GM19328 (cell line): ENCODE results near the gene VGF.
"Not testable (repeated sequence)": the region's sequence is repeated elsewhere in the genome, so short reads cannot be mapped to it uniquely, and the experiment has no call there.

ENCODE experiments used
- ATAC-seq: cut with Tn5 transposase; IDR thresholded peaks from one replicate; pipeline ENCODE4 v1.9.1; 2021; ENCODE audit warnings: mild to moderate bottlenecking, moderate library complexity; ENCODE audit not compliant: unreplicated experiment

Gene VGF

GRCh38 chr7:101140339-101140699 is 25.1 kb downstream of the VGF start:
- ATAC-seq = no peak

GRCh38 chr7:101138213-101138870 is 27.0 kb downstream of the VGF start:
- ATAC-seq = no peak

- ATAC-seq = no peak
Observed at GRCh38 chr7:101137651-101138212, 27.6 kb downstream of the VGF start.

GRCh38 chr7:101134399-101134980 is 30.9 kb downstream of the VGF start:
- ATAC-seq = no peak

DNA sequence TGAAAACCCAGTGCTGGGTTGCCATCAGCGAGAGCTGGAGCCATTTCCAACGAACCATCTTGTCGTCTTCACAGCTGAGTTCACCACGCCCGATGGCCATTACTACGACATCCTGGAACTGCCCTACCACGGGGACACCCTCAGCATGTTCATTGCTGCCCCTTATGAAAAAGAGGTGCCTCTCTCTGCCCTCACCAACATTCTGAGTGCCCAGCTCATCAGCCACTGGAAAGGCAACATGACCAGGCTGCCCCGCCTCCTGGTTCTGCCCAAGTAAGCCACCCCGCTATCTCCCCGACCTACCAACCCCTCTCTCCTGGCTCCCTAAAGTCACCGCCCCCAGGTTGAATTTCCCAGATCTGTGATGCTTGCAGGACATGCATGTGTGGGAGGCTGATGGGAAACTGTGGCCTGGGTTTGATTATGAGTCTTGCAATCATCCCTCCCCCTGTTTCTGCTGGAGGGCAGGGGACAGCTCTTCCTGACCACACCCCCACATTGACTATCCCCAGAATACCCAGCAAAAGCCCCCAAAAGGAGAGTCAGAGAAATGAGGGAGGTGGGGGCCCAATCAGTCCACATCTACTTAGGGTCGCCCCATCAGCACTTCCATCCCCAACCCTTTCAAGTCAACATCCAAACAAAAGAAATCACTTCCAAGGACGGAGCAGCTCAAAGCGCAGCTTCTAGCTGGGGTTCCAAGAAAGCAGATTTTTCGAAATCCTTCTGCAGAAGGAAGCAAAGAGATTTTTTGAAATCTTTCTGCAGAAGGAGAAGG is 31.6 kb downstream of the VGF start:
- no peak for ATAC-seq

GRCh38 chr7:101132626-101133600 is 32.5 kb downstream of the VGF start:
- ATAC-seq = not testable (repeated sequence)

DNA sequence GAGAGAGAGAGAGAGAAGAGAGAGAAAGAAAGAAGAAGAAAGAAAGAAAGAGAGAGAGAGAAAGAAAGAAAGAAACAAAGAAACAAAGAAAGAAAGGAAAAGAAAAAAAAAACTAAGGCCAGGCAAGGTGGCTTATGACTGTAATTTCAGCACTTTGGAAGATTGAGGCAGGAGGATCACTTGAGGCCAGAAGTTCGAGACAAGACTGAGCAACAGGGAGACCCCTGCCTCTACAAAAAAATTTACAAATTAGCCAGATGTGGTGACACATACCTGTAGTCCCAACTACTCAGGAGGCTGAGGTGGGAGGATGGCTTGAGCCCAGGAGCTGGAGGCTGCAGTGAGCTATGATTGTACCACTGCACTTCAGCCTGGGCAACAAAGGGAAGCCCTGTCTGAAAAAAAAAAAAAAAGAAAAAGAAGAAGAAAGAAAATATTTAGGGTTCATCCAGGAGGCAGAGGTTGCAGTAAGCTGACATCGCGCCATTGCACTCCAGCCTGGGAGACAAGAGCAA is 35.7 kb downstream of the VGF start:
- no peak for ATAC-seq

- ATAC-seq = no peak
Observed at GRCh38 chr7:101128040-101128834, 37.1 kb downstream of the VGF start.

GRCh38 chr7:101127460-101128039 is 37.8 kb downstream of the VGF start:
- no peak for ATAC-seq

DNA sequence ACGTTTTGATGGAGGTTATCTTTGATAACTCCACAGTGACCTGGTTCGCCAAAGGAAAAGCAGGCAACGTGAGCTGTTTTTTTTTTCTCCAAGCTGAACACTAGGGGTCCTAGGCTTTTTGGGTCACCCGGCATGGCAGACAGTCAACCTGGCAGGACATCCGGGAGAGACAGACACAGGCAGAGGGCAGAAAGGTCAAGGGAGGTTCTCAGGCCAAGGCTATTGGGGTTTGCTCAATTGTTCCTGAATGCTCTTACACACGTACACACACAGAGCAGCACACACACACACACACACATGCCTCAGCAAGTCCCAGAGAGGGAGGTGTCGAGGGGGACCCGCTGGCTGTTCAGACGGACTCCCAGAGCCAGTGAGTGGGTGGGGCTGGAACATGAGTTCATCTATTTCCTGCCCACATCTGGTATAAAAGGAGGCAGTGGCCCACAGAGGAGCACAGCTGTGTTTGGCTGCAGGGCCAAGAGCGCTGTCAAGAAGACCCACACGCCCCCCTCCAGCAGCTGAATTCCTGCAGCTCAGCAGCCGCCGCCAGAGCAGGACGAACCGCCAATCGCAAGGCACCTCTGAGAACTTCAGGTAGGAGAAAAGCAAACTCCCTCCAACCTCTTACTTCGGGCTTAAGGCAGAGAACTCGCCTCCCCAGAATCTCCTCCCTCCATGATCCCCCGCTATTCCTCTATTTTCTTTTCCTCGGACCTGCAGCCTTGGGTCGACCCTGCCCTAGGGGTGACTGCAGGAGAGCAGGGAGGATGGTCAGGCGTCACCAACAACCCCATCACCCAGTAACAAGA is 38.5 kb downstream of the VGF start, which contains the start of gene SERPINE1:
Gene SERPINE1, plus strand, starts transcription at position 454 of the 809 bp plus-strand sequence. CDS start 1,290 bp downstream, outside the sequence.
- no peak for ATAC-seq

GRCh38 chr7:101125989-101126650 is 39.2 kb downstream of the VGF start:
- ATAC-seq = no peak

GRCh38 chr7:101124376-101125056 is 40.9 kb downstream of the VGF start:
- ATAC-seq = no peak

- no peak for ATAC-seq
Observed at GRCh38 chr7:101123703-101124068, 41.7 kb downstream of the VGF start.

DNA sequence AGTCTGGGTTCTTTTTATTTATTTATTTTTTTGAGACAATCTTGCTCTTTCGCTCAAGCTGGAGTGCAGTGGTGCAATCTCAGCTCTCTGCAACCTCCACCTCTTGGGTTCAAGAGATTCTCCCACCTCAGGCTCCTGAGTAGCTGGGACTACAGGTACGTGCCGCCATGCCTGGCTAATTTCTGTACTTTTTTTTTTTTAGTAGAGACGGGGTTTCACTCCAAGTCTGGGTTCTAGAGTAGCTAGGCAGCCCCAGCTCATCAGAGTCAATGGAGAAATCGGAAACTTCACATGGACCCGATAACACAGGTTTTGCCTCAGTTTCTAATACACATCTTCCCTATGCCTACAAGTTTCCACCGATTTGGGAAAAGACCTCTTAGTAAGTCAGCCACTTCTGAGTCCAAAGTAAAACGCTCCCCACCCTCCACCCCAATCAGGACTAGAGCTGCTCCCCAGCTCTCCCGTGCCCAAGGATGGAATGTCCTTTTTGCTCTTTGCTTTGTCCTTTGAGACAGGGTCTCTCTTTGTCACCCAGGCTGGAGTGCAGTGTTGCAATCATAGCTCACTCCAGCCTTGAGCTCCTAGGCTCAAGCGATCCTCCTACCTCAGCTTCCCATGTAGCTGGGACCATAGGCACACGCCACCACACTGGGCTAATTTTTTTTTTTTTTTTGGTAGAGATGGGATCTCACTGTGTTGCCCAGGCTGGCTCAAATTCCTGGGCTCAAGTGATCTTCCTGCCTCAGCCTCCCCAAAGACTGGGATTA is 42.3 kb downstream of the VGF start:
- ATAC-seq = no peak

DNA sequence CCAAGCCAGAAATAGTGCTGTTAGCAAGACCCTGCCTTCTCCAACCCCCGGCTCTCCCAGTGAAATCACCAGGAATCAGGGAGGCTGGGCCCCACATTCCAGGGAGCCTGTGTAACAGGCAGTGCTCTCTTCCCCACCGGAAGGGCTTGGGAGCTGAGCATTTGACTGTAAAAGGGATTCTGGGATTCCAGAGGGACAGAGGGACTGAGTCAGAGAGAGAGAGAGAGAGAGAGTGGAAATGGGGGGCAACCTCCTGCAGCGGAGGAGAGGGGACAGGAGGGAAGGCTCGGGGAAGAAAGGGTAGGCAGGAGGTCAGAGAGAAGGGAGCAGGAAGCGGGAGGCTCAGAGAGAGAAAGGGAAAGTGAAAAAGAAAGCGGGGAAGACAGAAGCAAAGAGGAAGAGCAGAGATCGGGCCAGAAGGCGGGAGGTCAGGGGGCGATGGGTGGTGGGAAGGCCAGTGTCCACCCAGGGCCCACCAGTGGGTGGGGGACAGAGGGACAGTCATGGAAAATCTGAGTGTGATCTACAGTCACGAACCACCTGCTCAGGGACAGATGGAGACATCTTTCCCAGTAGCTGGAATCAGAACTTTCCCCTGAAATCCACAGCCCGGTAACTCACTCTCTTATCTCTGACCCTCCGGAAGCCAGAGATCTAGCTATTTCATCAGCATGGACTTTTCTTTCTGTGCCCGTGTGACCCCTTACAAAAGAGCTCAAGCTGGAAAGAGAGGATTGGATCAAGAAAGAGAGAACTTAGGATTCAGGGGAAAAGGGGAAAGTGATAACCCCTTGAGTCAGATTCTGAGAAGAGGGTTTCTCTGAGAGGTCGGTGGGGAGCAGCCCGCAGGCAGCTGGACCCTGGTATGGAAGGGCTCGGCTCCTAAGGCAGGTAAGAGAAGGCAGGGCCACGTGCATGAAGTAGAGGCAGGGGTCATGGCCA is 43.1 kb downstream of the VGF start:
- ATAC-seq = no peak

- ATAC-seq = not testable (repeated sequence)
Observed at GRCh38 chr7:101121631-101121990, 43.8 kb downstream of the VGF start.
